Esophagus (tissue), 2 donors: ENCODE results near the gene SND1. TPM values are rescaled to one million over a fixed set of nuclear protein-coding genes. Genes with fewer than 3 reads are reported as not detected.

Experiments
- H3K27ac ChIP-seq, 2 donors: one replicate each; pipeline ENCODE4 v1.5.1; 2013; ENCODE audit warnings: low read depth in 2 of 2, mild to moderate bottlenecking in 2 of 2, inconsistent platforms in 1 of 2, low read length in 1 of 2, moderate library complexity in 1 of 2
- H3K27me3 ChIP-seq, 2 donors: one replicate each; pipeline ENCODE4 v1.6.1; 2013; ENCODE audit warnings: low read length in 2 of 2, control low read depth in 1 of 2, mild to moderate bottlenecking in 1 of 2; ENCODE audit not compliant: insufficient read depth in 2 of 2, control insufficient read depth in 1 of 2
- H3K36me3 ChIP-seq, 2 donors: one replicate each; pipeline ENCODE4 v1.6.1; 2013; ENCODE audit warnings: low read length in 1 of 2; ENCODE audit not compliant: control insufficient read depth in 2 of 2, insufficient read depth in 2 of 2
- H3K4me1 ChIP-seq, 2 donors: one replicate each; pipeline ENCODE4 v1.6.1; 2013; ENCODE audit warnings: low read length in 1 of 2; ENCODE audit not compliant: control insufficient read depth in 2 of 2, insufficient read depth in 2 of 2
- H3K4me3 ChIP-seq, 2 donors: one replicate each; pipeline ENCODE4 v1.5.1; 2013; ENCODE audit warnings: low read length in 2 of 2, mild to moderate bottlenecking in 2 of 2, low read depth in 1 of 2, moderate library complexity in 1 of 2
- H3K9me3 ChIP-seq, 2 donors: one replicate each; pipeline ENCODE4 v1.6.1; 2013; ENCODE audit warnings: mild to moderate bottlenecking in 2 of 2, low read depth in 1 of 2, low read length in 1 of 2, moderate library complexity in 1 of 2; ENCODE audit not compliant: control insufficient read depth in 2 of 2, insufficient read depth in 1 of 2
- WGBS, 2 donors: extraction: QIAGEN DNeasy Blood & Tissue Kit; methylation state at CpG; one replicate each; pipeline ENCODE4 v1.1.7; 2013; 5-methylcytosine and 5-hydroxymethylcytosine counted together
- polyA plus RNA-seq, 2 donors: library from polyadenylated mRNA; stranded (reverse); fragments of 200-250 nt; gene quantifications; one replicate each; pipeline ENCODE4 v1.2.3, GENCODE V29; 2013
- donor health status: healthy with polysubstance abuse.
- donor health status: Bipolar disorder and iron deficiency.

The SND1 gene
- polyA plus RNA-seq, 2 donors = 23.1 to 44.4 TPM

DNA sequence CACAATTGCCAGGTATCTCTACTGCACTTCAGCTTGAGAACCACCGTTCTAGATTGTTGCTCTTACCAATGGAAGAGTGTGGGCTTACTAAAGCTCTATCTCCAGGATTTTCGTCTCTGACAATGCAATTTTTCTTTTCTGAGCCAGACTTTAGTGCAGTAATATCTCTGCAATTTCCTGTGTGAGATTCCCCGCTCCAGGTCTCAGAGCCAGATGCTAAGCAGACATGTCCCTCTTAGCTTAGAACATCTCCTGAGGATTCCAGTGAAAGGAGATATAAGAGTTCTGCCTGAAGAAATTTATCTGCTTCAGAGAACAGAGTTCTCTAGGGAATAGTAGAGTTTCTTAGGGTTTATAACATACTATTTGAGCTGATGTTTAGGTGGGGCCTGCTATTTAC is 82.0 kb downstream of the SND1 start:
- Histone ChIP-seq H3K27ac (no peak overlapping the region), H3K27me3 (no peaks in the 10 kb centered on the region), H3K4me1 (no peaks in the 10 kb centered on the region), H3K4me3 (no peak overlapping the region), H3K36me3 (peaks cover 0 to 4% of the 10 kb centered on the region in 2 donors), H3K9me3 (no peaks in the 10 kb centered on the region)
- WGBS, 2 donors = 87% methylated on average over 3 of the region's 3 CpGs

DNA sequence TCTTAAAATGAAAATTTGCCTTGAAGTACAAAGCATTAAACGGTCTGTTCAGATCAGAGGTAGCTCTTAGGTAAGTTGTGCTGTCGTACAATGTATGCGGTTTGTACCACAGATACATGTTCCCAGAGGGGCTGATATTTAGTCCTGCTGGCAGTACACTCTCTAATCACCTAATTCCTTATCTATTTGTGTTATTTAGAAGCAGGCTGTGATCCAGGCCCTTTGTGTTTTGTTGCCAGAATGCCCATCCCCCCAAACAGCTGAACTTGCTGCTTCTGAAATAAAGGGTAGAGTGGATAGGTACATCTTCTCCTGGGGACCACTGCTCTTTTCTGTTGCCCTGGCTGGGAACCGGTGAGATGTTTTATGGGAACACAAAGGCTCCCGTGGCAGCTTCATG is 84.5 kb downstream of the SND1 start:
- no peaks in the 10 kb centered on the region for H3K9me3 ChIP-seq
- H3K36me3 ChIP-seq = peaks cover 0 to 4% of the 10 kb centered on the region in 2 donors
- H3K27me3 ChIP-seq = no peaks in the 10 kb centered on the region
- H3K27ac ChIP-seq = no peak overlapping the region
- no peak overlapping the region for H3K4me3 ChIP-seq
- H3K4me1 ChIP-seq = no peaks in the 10 kb centered on the region
- 84 to 93% methylated on average over 5 of the region's 5 CpGs for WGBS, 2 donors

DNA sequence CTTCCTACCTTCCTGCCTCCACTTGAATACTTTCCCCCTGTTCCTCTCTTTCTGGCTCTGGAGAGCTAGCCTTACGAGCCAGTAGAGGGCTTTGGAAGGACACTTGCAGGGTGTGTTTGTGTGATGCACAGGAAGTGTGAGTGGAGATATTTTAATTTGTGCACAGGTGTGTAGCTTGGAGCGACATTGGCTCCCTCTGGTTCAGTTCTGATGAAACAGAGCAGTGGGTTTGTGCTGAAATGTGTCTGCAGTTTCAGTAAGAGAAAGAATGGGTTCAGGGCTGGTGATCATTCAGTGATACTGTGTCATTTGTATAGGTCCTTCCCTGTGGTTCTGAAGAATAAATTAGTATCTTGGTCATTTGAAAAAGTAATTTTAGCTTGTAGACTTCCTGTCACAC is 86.9 kb downstream of the SND1 start:
- 92% methylated on average over 2 of the region's 2 CpGs for WGBS, 2 donors
- H3K27me3 ChIP-seq = no peaks in the 10 kb centered on the region
- no peak overlapping the region for H3K4me3 ChIP-seq
- peaks cover 0 to 4% of the 10 kb centered on the region in 2 donors for H3K36me3 ChIP-seq
- H3K27ac ChIP-seq = no peak overlapping the region
- no peaks in the 10 kb centered on the region for H3K9me3 ChIP-seq
- no peaks in the 10 kb centered on the region for H3K4me1 ChIP-seq

DNA sequence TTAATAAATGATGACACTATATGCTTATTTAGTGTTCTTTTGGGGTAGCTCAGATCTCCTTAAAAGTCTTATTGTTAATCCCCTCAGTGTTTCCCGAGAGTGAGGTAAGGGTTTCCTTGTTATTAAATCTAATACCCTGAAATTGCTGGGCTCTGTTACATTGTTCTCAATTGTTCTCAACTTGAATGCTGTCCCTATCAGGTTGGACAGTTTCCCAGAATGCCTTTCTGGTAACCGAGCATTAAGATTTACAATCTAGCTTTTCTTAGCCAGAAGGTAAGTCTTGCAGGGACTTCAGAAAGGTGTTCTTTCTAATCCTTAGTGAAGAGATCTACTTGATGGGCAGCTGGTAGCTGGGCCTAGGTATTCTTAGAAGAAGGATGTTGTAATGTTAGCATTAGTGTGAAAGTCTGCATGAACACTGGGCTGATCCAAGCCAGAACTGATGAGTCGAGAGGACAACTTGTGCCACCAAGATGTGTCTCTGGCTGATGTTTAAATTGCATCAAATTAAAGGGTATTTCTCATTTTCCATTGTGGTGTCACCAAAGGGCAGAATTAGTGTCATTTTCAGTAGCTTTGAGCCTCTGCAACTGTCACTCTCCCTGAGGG is 89.9 kb downstream of the SND1 start:
- Histone ChIP-seq H3K4me3 (no peak overlapping the region), H3K36me3 (peaks cover 0 to 4% of the 10 kb centered on the region in 2 donors), H3K27me3 (no peaks in the 10 kb centered on the region), H3K27ac (no peak overlapping the region), H3K4me1 (no peaks in the 10 kb centered on the region), H3K9me3 (no peaks in the 10 kb centered on the region)
- 66% methylated on average over 3 of the region's 3 CpGs for WGBS, 2 donors

DNA sequence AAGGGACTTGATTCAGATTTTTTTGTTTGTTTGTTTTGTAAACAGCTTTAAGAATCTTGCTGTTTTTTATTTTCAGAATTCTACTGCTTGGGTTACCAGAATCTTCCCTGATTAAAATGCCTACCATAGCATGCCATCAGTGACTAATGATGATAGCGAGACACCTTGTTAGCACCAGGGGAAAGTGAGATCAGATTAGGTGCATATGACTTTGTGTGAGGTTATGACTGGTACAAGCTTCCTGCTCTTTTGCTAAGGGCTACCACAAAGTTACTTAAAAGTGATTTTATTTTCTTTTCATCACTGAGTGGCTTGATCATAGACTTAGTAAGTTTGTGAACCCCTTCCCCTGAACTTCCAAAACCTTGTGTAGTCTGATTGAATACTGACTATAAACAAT is 93.5 kb downstream of the SND1 start:
- Histone ChIP-seq H3K27ac (no peak overlapping the region), H3K27me3 (no peaks in the 10 kb centered on the region), H3K36me3 (no peaks in the 10 kb centered on the region), H3K4me1 (no peaks in the 10 kb centered on the region), H3K9me3 (no peaks in the 10 kb centered on the region), H3K4me3 (no peak overlapping the region)
- 83 to 84% methylated on average over 1 of the region's 1 CpG for WGBS, 2 donors

DNA sequence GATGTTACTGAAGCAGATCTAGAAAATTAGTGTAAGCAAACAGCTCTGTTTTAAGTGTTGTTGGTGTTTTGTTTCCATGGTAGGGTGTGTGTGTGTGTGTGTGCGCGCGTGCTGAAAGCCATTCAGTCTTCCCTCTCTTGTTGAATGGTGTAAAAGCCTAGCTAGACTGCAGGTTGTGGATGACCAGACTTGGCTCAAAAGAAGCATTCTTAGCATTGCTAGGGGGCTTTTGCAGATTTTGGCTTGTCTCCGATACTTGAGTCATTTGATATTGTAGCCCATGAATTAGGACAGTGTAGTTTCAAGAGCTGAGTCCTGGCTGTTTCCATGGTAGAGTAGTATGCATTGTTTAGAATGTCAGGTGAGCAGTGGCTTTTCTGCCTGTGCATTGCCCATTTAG is 99.1 kb downstream of the SND1 start:
- Histone ChIP-seq H3K27ac (no peak overlapping the region), H3K27me3 (no peaks in the 10 kb centered on the region), H3K9me3 (no peaks in the 10 kb centered on the region), H3K4me1 (peaks cover 0 to 2% of the 10 kb centered on the region in 2 donors), H3K4me3 (no peak overlapping the region), H3K36me3 (no peaks in the 10 kb centered on the region)
- WGBS, 2 donors = 59 to 84% methylated on average over 4 of the region's 4 CpGs

DNA sequence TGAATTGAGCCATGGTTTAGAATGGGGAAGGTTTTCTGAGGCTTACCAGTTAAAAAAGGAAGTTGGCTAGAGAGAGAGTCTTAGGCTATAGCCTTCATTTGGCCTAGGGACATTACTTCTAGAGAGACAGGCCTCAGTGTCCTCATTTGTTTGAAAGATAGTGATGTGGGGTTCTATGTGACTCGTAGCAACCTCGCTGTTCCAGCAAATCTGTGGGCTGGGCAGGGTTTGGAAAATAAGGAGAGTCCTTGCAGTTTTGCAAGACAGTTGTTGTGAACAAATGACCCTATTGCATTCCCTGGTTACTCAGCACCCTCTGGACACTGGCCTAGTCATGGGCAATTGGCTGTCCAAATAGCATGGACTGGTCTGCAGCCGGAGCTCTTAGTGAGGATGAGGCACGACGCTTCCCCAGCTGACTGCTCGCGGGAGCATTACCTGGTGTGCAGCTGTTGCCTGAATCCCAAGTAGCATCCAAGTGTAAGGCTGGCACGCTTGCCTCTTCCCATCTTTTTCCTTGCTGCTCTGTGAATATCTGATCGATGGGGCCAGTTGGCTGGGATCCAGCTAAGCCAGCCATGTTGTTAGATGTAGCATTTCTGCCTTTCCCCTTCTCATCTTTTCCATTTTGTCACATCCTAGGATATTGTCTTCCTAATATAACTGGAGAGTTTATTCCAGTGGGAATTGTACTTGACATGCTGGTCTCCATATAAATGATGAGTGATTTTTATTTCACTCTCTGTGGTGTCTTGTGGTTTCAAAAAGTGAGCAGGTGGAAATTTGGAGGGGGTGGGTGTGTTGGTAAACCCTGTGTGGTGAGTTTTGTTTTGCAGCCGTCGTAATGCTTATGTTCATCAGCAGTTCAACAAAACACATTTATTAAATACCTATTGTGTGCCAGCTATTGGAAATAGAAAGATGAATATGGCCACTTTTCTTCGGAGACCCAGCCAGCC is 99.8 kb downstream of the SND1 start:
- H3K27me3 ChIP-seq = no peaks in the 10 kb centered on the region
- H3K9me3 ChIP-seq = no peaks in the 10 kb centered on the region
- H3K36me3 ChIP-seq = no peaks in the 10 kb centered on the region
- no peak overlapping the region for H3K4me3 ChIP-seq
- H3K4me1 ChIP-seq = peaks cover 0 to 2% of the 10 kb centered on the region in 2 donors
- 88 to 91% methylated on average over 12 of the region's 12 CpGs for WGBS, 2 donors
- H3K27ac ChIP-seq = no peak overlapping the region

DNA sequence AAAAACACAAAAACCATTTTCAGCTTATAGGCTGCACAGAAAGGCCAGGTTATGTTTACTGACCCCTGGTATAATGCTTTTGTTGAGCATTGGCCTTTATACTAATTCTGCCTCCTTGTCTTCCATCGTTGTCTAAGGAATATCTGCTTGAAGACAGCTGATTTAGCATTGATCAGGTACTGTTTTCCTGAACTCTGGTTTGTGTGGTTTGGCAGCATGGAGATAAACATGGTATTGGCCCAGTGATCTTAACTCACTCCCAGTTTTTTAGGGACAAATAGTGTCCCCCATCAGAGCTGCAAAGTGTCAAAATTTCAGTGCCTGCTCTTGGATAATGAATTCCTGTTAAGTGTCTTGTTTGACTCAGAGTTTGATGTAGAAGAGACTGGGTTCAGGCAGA is 100.8 kb downstream of the SND1 start:
- Histone ChIP-seq H3K36me3 (no peaks in the 10 kb centered on the region), H3K4me1 (peaks cover 0 to 2% of the 10 kb centered on the region in 2 donors), H3K27ac (no peak overlapping the region), H3K9me3 (no peaks in the 10 kb centered on the region), H3K27me3 (no peaks in the 10 kb centered on the region), H3K4me3 (no peak overlapping the region)
- 65 to 79% methylated on average over 1 of the region's 1 CpG for WGBS, 2 donors

DNA sequence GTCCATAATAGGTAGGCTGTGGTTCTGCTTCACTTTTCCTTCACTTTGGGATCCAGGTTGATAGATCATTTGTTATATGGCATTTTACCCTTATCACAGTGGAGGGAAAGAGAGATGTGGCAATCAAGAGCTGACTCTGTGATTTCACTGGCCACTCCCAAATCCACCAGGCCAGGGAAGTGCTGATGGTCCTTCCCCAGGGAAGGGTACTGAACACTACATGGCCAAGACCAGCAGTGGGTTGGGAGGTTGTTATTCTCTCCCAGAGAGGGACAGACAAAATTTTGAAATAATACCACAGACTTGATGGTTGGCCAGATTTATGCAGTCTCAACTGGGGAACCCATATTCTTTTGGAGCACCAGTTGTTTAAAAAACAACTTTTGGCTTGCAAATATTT is 102.5 kb downstream of the SND1 start:
- no peaks in the 10 kb centered on the region for H3K27me3 ChIP-seq
- H3K36me3 ChIP-seq = no peaks in the 10 kb centered on the region
- H3K27ac ChIP-seq = no peak overlapping the region
- peaks cover 0 to 2% of the 10 kb centered on the region in 2 donors for H3K4me1 ChIP-seq
- no peak overlapping the region for H3K4me3 ChIP-seq
- H3K9me3 ChIP-seq = no peaks in the 10 kb centered on the region
